Breast epithelium (tissue), 4 donors: ENCODE results near the gene UBE3D. TPM values are rescaled to one million over a fixed set of nuclear protein-coding genes. Genes with fewer than 3 reads are reported as not detected.

ENCODE experiments used
- DNase-seq, 2 donors: peaks; one replicate each; pipeline ENCODE4 v3.0.0-alpha.2; 2019; ENCODE audit warnings: low spot score in 2 of 2
- H3K27ac ChIP-seq, 2 donors: fragments of 200-600 bp; sonication (generic) in 1 of 2; one replicate each; pipeline ENCODE4 v1.5.1; 2016 to 2019; ENCODE audit warnings: mild to moderate bottlenecking in 1 of 2
- H3K27me3 ChIP-seq, 2 donors: fragments of 200-600 bp; sonication (generic) in 1 of 2; one replicate each; pipeline versions ENCODE4 v1.5.1 to v1.6.0; 2017 to 2019; ENCODE audit warnings: control low read depth in 1 of 2, mild to moderate bottlenecking in 1 of 2
- H3K36me3 ChIP-seq: fragments of 200-600 bp; one replicate; pipeline ENCODE4 v1.5.1; 2019
- H3K4me1 ChIP-seq, 2 donors: fragments of 200-600 bp; sonication (generic); one replicate each; pipeline ENCODE4 v1.5.1; 2016 to 2019; ENCODE audit warnings: control low read depth in 1 of 2
- H3K4me3 ChIP-seq, 3 donors: fragments of 200-600 bp; sonication (generic); 1 replicate in 2 of 3; 2 replicates in 1 of 3; pipeline ENCODE4 v1.5.1; 2016 to 2019; ENCODE audit warnings: mild to moderate bottlenecking in 3 of 3, moderate library complexity in 2 of 3
- H3K9me3 ChIP-seq, 2 donors: fragments of 200-600 bp; sonication (generic) in 1 of 2; one replicate each; pipeline ENCODE4 v1.5.1; 2016 to 2019; ENCODE audit warnings: control low read depth in 1 of 2
- POLR2A ChIP-seq: fragments of 450-650 bp; IDR thresholded peaks from one replicate; pipeline ENCODE4 v1.6.1; 2016; ENCODE audit warnings: antibody characterized with exemption, mild to moderate bottlenecking, moderate library complexity
- POLR2AphosphoS5 ChIP-seq, 3 donors: sonication (generic); formaldehyde crosslinking; IDR thresholded peaks; one replicate each; pipeline ENCODE4 v1.6.1; 2017; ENCODE audit warnings: antibody characterized with exemption in 3 of 3
- intact Hi-C: fragments of 100-400 bp; cut with DNase I; formaldehyde crosslinking; loops from one replicate; pipeline ENCODE4 v1.15.1; 2023; ENCODE audit warnings: low total_unique reads
- total RNA-seq, 3 donors: library from RNA; depleted of rRNA; stranded (reverse); fragments of >200 nt; gene quantifications; one replicate each; pipeline ENCODE4 v1.1.0, GENCODE V29; 2016
- TF ChIP-seq, protein P1 (sequence below), 3 donors: fragments of 450-650 bp; IDR thresholded peaks; one replicate each; pipeline ENCODE4 v1.5.1; 2016 to 2017; ENCODE audit warnings: antibody characterized with exemption in 3 of 3, mild to moderate bottlenecking in 3 of 3, moderate library complexity in 3 of 3

UBE3D gene
- total RNA-seq, 3 donors from 2014 or later = 8.8 to 14.7 (median 13.5) TPM

DNA sequence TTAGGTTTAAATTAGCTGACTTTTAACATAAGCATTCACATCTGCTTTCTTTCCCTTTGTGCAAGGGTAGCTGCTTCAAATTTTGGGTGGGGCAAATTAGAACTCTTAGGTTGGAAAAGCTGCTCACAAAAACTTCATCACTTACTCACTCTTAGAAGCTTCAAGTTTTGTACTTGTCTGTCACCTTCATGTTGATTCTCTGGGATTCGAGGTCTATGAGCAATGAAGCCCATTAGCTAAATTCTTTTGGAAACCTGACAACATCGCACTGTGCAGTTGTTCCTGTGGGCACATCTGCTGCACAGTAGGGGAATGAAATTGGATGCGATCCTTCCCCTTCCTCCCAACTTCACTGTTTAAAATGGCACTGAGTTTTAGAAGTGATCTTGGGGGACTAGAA is 156.1 kb downstream of the UBE3D start:
- Histone ChIP-seq H3K27me3 (no peaks in the 10 kb centered on the region), H3K36me3 (no peaks in the 10 kb centered on the region), H3K4me1 (no peaks in the 10 kb centered on the region), H3K9me3 (no peaks in the 10 kb centered on the region), H3K4me3 (no peak overlapping the region), H3K27ac (no peak overlapping the region)
- intact Hi-C loops = no loop called here
- TF ChIP-seq, protein P1, sequence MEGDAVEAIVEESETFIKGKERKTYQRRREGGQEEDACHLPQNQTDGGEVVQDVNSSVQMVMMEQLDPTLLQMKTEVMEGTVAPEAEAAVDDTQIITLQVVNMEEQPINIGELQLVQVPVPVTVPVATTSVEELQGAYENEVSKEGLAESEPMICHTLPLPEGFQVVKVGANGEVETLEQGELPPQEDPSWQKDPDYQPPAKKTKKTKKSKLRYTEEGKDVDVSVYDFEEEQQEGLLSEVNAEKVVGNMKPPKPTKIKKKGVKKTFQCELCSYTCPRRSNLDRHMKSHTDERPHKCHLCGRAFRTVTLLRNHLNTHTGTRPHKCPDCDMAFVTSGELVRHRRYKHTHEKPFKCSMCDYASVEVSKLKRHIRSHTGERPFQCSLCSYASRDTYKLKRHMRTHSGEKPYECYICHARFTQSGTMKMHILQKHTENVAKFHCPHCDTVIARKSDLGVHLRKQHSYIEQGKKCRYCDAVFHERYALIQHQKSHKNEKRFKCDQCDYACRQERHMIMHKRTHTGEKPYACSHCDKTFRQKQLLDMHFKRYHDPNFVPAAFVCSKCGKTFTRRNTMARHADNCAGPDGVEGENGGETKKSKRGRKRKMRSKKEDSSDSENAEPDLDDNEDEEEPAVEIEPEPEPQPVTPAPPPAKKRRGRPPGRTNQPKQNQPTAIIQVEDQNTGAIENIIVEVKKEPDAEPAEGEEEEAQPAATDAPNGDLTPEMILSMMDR (IDR thresholded peaks at IDR 0.05) = no peak
- TF ChIP-seq POLR2AphosphoS5 (IDR thresholded peaks at IDR 0.05) (no peak), POLR2A (no peak)
- DNase-seq = no peak

DNA sequence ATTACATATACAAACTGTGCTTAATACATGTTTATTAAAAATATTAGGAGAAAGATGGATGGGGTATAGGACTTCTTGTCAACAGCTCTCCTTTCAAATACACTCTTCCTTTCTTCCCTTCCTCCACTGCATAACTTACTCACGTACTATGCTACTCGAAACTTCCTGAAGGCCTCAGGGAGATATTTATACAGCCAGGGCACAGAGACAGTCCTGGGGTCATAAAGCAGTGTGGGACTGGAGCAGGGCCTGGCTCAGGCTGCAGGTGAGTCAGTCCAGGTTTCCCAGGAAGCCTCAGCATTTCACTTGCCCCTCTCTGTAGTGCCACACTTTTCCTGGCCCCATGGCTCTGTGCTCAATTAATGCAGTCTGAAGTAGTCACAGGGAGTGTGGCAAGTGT is 157.0 kb downstream of the UBE3D start:
- Histone ChIP-seq H3K27me3 (no peaks in the 10 kb centered on the region), H3K4me3 (no peak overlapping the region), H3K9me3 (no peaks in the 10 kb centered on the region), H3K4me1 (no peaks in the 10 kb centered on the region), H3K27ac (no peak overlapping the region), H3K36me3 (no peaks in the 10 kb centered on the region)
- no peak for DNase-seq
- no peak for TF ChIP-seq POLR2A
- no peak for TF ChIP-seq POLR2AphosphoS5 (IDR thresholded peaks at IDR 0.05)
- TF ChIP-seq, protein P1 (IDR thresholded peaks at IDR 0.05) = no peak
- intact Hi-C loops = no loop called here

DNA sequence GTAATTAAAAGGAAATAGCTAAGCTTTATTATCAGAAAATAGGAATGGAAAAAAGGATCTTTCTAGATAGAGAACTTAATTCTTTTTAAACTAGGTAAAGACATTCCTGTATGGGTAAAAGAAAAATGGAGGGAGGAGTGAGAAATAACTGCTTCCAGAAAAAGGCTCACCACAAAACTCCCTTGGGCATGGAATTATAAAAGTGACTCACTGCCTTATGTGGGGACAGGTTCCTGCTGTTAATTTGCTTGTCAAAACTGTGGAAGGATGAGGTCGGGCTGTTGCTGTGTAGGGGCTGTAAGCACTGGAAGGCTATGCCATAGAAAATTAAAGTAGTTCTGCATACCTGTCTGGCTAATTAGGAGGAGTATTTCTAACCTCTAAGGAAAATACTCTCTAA is 158.7 kb downstream of the UBE3D start:
- no peaks in the 10 kb centered on the region for H3K27me3 ChIP-seq
- intact Hi-C loops = no loop called here
- H3K4me1 ChIP-seq = no peaks in the 10 kb centered on the region
- no peak for DNase-seq
- no peak overlapping the region for H3K27ac ChIP-seq
- no peaks in the 10 kb centered on the region for H3K9me3 ChIP-seq
- H3K36me3 ChIP-seq = no peaks in the 10 kb centered on the region
- no peak for TF ChIP-seq POLR2AphosphoS5 (IDR thresholded peaks at IDR 0.05)
- TF ChIP-seq POLR2A = no peak
- TF ChIP-seq, protein P1 (IDR thresholded peaks at IDR 0.05) = no peak
- no peak overlapping the region for H3K4me3 ChIP-seq

- intact Hi-C loops = no loop called here
- TF ChIP-seq, protein P1 (IDR thresholded peaks at IDR 0.05) = no peak
- no peak for TF ChIP-seq POLR2AphosphoS5 (IDR thresholded peaks at IDR 0.05)
- no peak for TF ChIP-seq POLR2A
Observed at GRCh38 chr6:82906489-82906888, 159.2 kb downstream of the UBE3D start.

DNA sequence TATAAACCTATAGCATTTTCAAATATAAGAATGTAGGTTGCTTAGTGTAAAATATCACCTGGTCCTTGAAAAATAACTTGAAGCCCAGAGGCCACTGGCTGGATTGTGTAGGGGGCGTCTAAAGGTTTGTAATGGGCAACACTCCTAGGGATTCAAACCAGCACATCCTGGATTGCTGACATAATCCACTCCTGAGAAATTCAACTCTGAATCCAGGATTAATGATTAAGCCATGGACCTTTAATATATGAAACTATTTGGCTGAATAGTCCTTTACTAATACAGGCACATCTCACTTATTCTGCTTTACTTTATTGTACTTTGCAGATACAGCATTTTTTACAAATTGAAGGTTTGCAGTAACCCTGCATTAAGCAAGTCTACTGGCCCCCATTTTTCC is 160.8 kb downstream of the UBE3D start:
- intact Hi-C loops = no loop called here
- H3K4me3 ChIP-seq = no peak overlapping the region
- H3K27ac ChIP-seq = no peak overlapping the region
- H3K4me1 ChIP-seq = no peaks in the 10 kb centered on the region
- no peaks in the 10 kb centered on the region for H3K27me3 ChIP-seq
- TF ChIP-seq, protein P1 (IDR thresholded peaks at IDR 0.05) = no peak
- H3K36me3 ChIP-seq = no peaks in the 10 kb centered on the region
- no peaks in the 10 kb centered on the region for H3K9me3 ChIP-seq
- no peak for DNase-seq

More at GRCh38 chr6:82906489-82906888, 159.2 kb downstream of the UBE3D start:
- no peak overlapping the region for H3K27ac ChIP-seq
- H3K36me3 ChIP-seq = no peaks in the 10 kb centered on the region
- H3K27me3 ChIP-seq = no peaks in the 10 kb centered on the region
- DNase-seq = no peak
- H3K9me3 ChIP-seq = no peaks in the 10 kb centered on the region
- no peak overlapping the region for H3K4me3 ChIP-seq
- no peaks in the 10 kb centered on the region for H3K4me1 ChIP-seq
